A549 (cell line): ENCODE measurements around the gene CIB4. TPM values are rescaled to one million over a fixed set of nuclear protein-coding genes. Genes with fewer than 3 reads are reported as not detected.

Experiments used
- ATAC-seq, 2 experiments: fragments of 200-7000 bp in 1 of 2; fragments of >200 bp in 1 of 2; cut with Nextera tagmentation in 1 of 2; cut with Tn5 transposase in 1 of 2; 3 replicates each; pipeline versions ENCODE4 v1.8.0 to v1.9.1; 2018 to 2020; ENCODE audit warnings: mild to moderate bottlenecking in 1 of 2, moderate library complexity in 1 of 2
- CTCF ChIA-PET: fragments of 300-600 bp; sonication (Branson Sonifier 250); formaldehyde crosslinking; extraction: SDS; loops from one replicate; lab custom pipeline; 2021; ENCODE audit warnings: antibody characterized with exemption, inconsistent platforms; lab: Yijun Ruan, JAX
- POLR2A ChIA-PET: fragments of 350-600 bp; formaldehyde crosslinking; extraction: SDS; loops from one replicate; lab custom pipeline; 2021; ENCODE audit warnings: antibody characterized with exemption, inconsistent platforms; lab: Yijun Ruan, JAX
- DNase-seq, 2 experiments: peaks; one replicate each; pipeline versions ENCODE4 v3.0.0 to v3.0.0-alpha.2; 2011 to 2016; ENCODE audit warnings: low read depth in 1 of 2, low spot score in 1 of 2
- FAIRE-seq: peaks from 2 replicates; lab custom pipeline; 2011; peaks lifted over from hg19 to GRCh38; lab: Jason Lieb, UNC
- H3K27ac ChIP-seq, 2 experiments: fragments of >200 bp; sonication (Bioruptor Twin); formaldehyde crosslinking; 3 replicates each; pipeline ENCODE4 v1.5.1; 2016 to 2017
- H3K4me1 ChIP-seq: fragments of >200 bp; sonication (Bioruptor Twin); formaldehyde crosslinking; 3 replicates; pipeline ENCODE4 v1.6.1; 2016
- H3K4me2 ChIP-seq: fragments of >200 bp; sonication (Bioruptor Twin); formaldehyde crosslinking; 3 replicates; pipeline ENCODE4 v1.6.1; 2016
- H3K4me3 ChIP-seq: fragments of >200 bp; sonication (Bioruptor Twin); formaldehyde crosslinking; 3 replicates; pipeline ENCODE4 v1.5.1; 2016
- H3K9me3 ChIP-seq: fragments of >200 bp; sonication (Bioruptor Twin); formaldehyde crosslinking; 3 replicates; pipeline ENCODE4 v1.6.1; 2016
- CBX2 ChIP-seq: fragments of 200-600 bp; sonication (generic); IDR thresholded peaks from 2 replicates; pipeline ENCODE4 v1.6.1; 2016; ENCODE audit warnings: low read depth, mild to moderate bottlenecking, borderline replicate concordance
- CEBPB ChIP-seq, 2 experiments: fragments of >200 bp in 1 of 2; sonication (Bioruptor Twin) in 1 of 2; formaldehyde crosslinking in 1 of 2; IDR thresholded peaks; 2 replicates each; pipeline ENCODE4 v1.6.1; 2012 to 2016
- EHF ChIP-seq: fragments of 250-450 bp; sonication (Bioruptor Pico); IDR thresholded peaks from 2 replicates; pipeline ENCODE4 v1.5.0; 2020; ENCODE audit warnings: mild to moderate bottlenecking
- EHMT2 ChIP-seq: fragments of 200-600 bp; sonication (generic); IDR thresholded peaks from 2 replicates; pipeline ENCODE4 v1.6.1; 2016; ENCODE audit warnings: antibody characterized with exemption, low read depth, mild to moderate bottlenecking, moderate library complexity
- ELK1 ChIP-seq: fragments of 150-350 bp; IDR thresholded peaks from 2 replicates; pipeline ENCODE4 v1.6.1; 2014; ENCODE audit warnings: low read depth, mild to moderate bottlenecking, low read length
- ESRRA ChIP-seq: fragments of 150-350 bp; IDR thresholded peaks from 2 replicates; pipeline ENCODE4 v1.6.1; 2014; ENCODE audit warnings: mild to moderate bottlenecking, low read length, borderline replicate concordance
- FOSL2 ChIP-seq, 2 experiments: fragments of 450-650 bp in 1 of 2; fragments of >200 bp in 1 of 2; sonication (Bioruptor Twin) in 1 of 2; formaldehyde crosslinking; IDR thresholded peaks; 2 replicates each; pipeline versions ENCODE4 v1.5.0 to v1.6.1; 2016 to 2020; ENCODE audit warnings: mild to moderate bottlenecking in 1 of 2, moderate library complexity in 1 of 2
- HDAC2 ChIP-seq: fragments of 200-600 bp; sonication (generic); IDR thresholded peaks from 2 replicates; pipeline ENCODE4 v1.6.1; 2016
- HMGXB4 ChIP-seq: fragments of 250-450 bp; sonication (Bioruptor Pico); IDR thresholded peaks from 2 replicates; pipeline ENCODE4 v1.5.0; 2021; ENCODE audit warnings: mild to moderate bottlenecking, moderate library complexity, borderline replicate concordance
- KDM1A ChIP-seq: fragments of 200-600 bp; sonication (generic); IDR thresholded peaks from 2 replicates; pipeline ENCODE4 v1.6.1; 2016; ENCODE audit warnings: low read depth, mild to moderate bottlenecking
- KDM5A ChIP-seq: fragments of 200-600 bp; sonication (generic); IDR thresholded peaks from 2 replicates; pipeline ENCODE4 v1.6.1; 2016; ENCODE audit warnings: antibody characterized with exemption, mild to moderate bottlenecking
- MAFK ChIP-seq: fragments of 450-650 bp; IDR thresholded peaks from 2 replicates; pipeline ENCODE4 v1.6.1; 2014; ENCODE audit not compliant: partially characterized antibody
- MAZ ChIP-seq: fragments of 150-350 bp; IDR thresholded peaks from 2 replicates; pipeline ENCODE4 v1.6.1; 2014; ENCODE audit warnings: antibody characterized with exemption, low read depth, low read length, borderline replicate concordance
- NFE2L2 ChIP-seq: fragments of 150-350 bp; conservative IDR thresholded peaks from 2 replicates; pipeline ENCODE4 v1.6.1; 2014; ENCODE audit warnings: low read length
- POLR2AphosphoS2 ChIP-seq: conservative IDR thresholded peaks from 2 replicates; pipeline ENCODE4 v1.6.1; 2012; ENCODE audit warnings: low read length, improper control_type of control experiment, inconsistent platforms
- RAD21 ChIP-seq, 2 experiments: fragments of >200 bp in 1 of 2; sonication (Bioruptor Twin) in 1 of 2; formaldehyde crosslinking in 1 of 2; IDR thresholded peaks in 1 of 2; conservative IDR thresholded peaks in 1 of 2; 2 replicates in 1 of 2; 3 replicates in 1 of 2; pipeline ENCODE4 v1.6.1; 2012 to 2018; ENCODE audit warnings: inconsistent platforms in 1 of 2
- RARB ChIP-seq: fragments of 250-450 bp; sonication (Bioruptor Pico); IDR thresholded peaks from 2 replicates; pipeline ENCODE4 v1.8.0; 2021; ENCODE audit warnings: mild to moderate bottlenecking, moderate library complexity
- RFX5 ChIP-seq: fragments of 450-650 bp; IDR thresholded peaks from 2 replicates; pipeline ENCODE4 v1.7.1; 2014; ENCODE audit warnings: antibody characterized with exemption, mild to moderate bottlenecking, moderate library complexity
- SMC3 ChIP-seq: fragments of >200 bp; sonication (Bioruptor Twin); formaldehyde crosslinking; IDR thresholded peaks from 3 replicates; pipeline ENCODE4 v1.6.1; 2018; ENCODE audit warnings: inconsistent platforms
- TP53 ChIP-seq: fragments of 250-450 bp; sonication (Bioruptor Pico); IDR thresholded peaks from 2 replicates; pipeline ENCODE4 v1.5.0; 2021; ENCODE audit warnings: mild to moderate bottlenecking, moderate library complexity
- ZFP36 ChIP-seq: fragments of 450-650 bp; IDR thresholded peaks from 2 replicates; pipeline ENCODE4 v1.6.1; 2014; ENCODE audit warnings: borderline replicate concordance; ENCODE audit not compliant: partially characterized antibody
- ZSCAN20 ChIP-seq: fragments of 250-450 bp; sonication (Bioruptor Pico); IDR thresholded peaks from 2 replicates; pipeline ENCODE4 v1.8.0; 2022; ENCODE audit warnings: mild to moderate bottlenecking, moderate library complexity
- WGBS: methylation state at CpG from one replicate; pipeline ENCODE4 v1.1.6; 2017; ENCODE audit errors: missing lambda C conversion rate; 5-methylcytosine and 5-hydroxymethylcytosine counted together
- polyA plus RNA-seq, 4 experiments: library from polyadenylated mRNA; depleted of rRNA in 3 of 4; stranded (reverse); fragments of >200 nt; fragmentation: RNase III in 1 of 4; extraction: RNeasy Plus Mini Kit Qiagen cat#74134 plus additional on column Dnase treatment in 1 of 4; gene quantifications; 2 replicates in 3 of 4; 3 replicates in 1 of 4; pipeline ENCODE4 v1.2.3, GENCODE V29; 2011 to 2017

Gene CIB4
- polyA plus RNA-seq, 2 of the 4 experiments (the other 2 are of a cell fraction) = 0.30 to 1.0 TPM

GRCh38 chr2:26679867-26680266 lies 38.7 kb upstream of the CIB4 start:
- FAIRE-seq = no peak
- no peak for DNase-seq
- Histone ChIP-seq H3K27ac (no peak overlapping the region), H3K4me2 (no peak overlapping the region), H3K4me3 (no peak overlapping the region), H3K4me1 (no peaks in the 10 kb centered on the region), H3K9me3 (peaks cover 8% of the 10 kb centered on the region; the same call in 2 of the 3 replicates)
- ATAC-seq = no peak
- ChIA-PET POLR2A (no interaction called here), CTCF (interaction anchor here (0.8 to 8.1 kb wide), 7 partner anchors 11 to 495 kb away, joined by 3 to 34 read pairs (median 5); no protein-coding TSS in a partner anchor)
- 59% methylated on average over 4 of the region's 4 CpGs for WGBS
- no peak for TF ChIP-seq SMC3
- TF ChIP-seq CBX2 = no peak
- TF ChIP-seq ESRRA = no peak
- no peak for TF ChIP-seq RARB
- TF ChIP-seq EHF (CRISPR knock-in tag) = no peak
- TF ChIP-seq RAD21 (conservative IDR thresholded peaks at IDR 0.05 in 1 of 2, IDR thresholded peaks at IDR 0.05 in 1 of 2) = no peak
- no peak for TF ChIP-seq ELK1
- no peak for TF ChIP-seq TP53 (CRISPR knock-in tag)
- no peak for TF ChIP-seq KDM5A
- TF ChIP-seq ZFP36 = no peak
- no peak for TF ChIP-seq MAZ
- TF ChIP-seq EHMT2 = no peak
- TF ChIP-seq RFX5 = no peak
- TF ChIP-seq MAFK = no peak
- TF ChIP-seq POLR2AphosphoS2 = no peak
- TF ChIP-seq KDM1A = no peak

GRCh38 chr2:26678035-26678434 lies 36.9 kb upstream of the CIB4 start:
- no peak overlapping the region for H3K4me2 ChIP-seq
- no peaks in the 10 kb centered on the region for H3K4me1 ChIP-seq
- ATAC-seq (no peak), DNase-seq (no peak), FAIRE-seq (no peak)
- no peak for TF ChIP-seq HMGXB4 (CRISPR knock-in tag)
- TF ChIP-seq CEBPB (IDR thresholded peaks at IDR 0.05) = 0 out of 4 replicates have a peak, but pooled peaks of 1 of the 2 experiments have one; percentile 6
- TF ChIP-seq HDAC2 = no peak
- no peak for TF ChIP-seq FOSL2 (IDR thresholded peaks at IDR 0.05)
- TF ChIP-seq FOSL2 (CRISPR knock-in tag; IDR thresholded peaks at IDR 0.05) = no peak
- TF ChIP-seq MAFK = no peak
- TF ChIP-seq NFE2L2 = no peak
- no peak for TF ChIP-seq ZSCAN20 (CRISPR knock-in tag)
- POLR2A ChIA-PET = no interaction called here
- H3K9me3 ChIP-seq = peaks cover 8% of the 10 kb centered on the region; the same call in 2 of the 3 replicates
- H3K4me3 ChIP-seq = no peak overlapping the region
- no peak overlapping the region for H3K27ac ChIP-seq
- 50% methylated on average over 4 of the region's 4 CpGs for WGBS
- CTCF ChIA-PET = interaction anchor here (0.5 to 8.1 kb wide), 6 partner anchors 11 to 100 kb away, joined by 3 to 34 read pairs (median 3); no protein-coding TSS in a partner anchor
